HG03095 (cell line): ENCODE data around the gene TAF11L4.
"Not testable (repeated sequence)": the region's sequence is repeated elsewhere in the genome, so short reads cannot be mapped to it uniquely, and the experiment has no call there.

Experiments
- ATAC-seq: cut with Tn5 transposase; IDR thresholded peaks from one replicate; pipeline ENCODE4 v1.9.1; 2021; ENCODE audit warnings: moderate library complexity; ENCODE audit not compliant: unreplicated experiment

The TAF11L4 gene

DNA sequence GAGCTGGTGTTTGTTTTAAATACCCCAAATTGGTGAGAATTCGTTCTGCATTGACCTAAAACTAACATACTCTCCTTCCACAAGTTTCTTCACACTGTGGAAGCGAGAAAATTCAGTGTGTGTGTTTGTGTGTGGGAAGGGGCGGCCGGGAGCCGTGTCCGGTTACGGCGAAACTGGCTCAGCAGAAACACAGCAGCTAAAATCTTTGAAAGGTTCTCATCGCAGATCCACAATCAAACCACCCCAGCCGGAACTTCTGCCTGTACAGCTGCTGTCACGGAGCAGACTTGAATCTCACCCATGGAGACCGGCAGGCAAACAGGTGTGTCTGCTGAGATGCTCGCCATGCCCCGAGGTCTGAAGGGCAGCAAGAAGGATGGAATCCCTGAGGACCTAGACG is at the start of gene TAF11L4:
Gene TAF11L4, plus strand, starts transcription at position 301 of the 400 bp plus-strand sequence.
- ATAC-seq = not testable (repeated sequence)

DNA sequence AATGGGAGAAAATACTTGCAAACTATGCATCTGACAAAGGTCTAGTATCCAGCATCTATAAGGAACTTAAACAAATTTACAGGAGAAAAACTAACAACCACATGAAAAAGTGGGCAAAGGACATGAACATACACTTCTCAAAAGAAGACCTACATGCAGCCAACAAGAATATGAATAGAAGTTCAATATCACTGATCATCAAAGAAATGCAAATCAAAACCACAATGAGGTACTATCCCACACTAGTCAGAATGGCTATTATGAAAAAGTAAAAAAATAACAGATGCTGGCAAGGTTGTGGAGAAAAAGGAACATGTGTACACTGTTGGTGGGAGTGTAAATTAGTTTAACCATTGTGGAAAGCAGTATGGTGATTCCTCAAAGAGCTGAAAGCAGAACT is 46.5 kb upstream of the TAF11L4 start:
- not testable (repeated sequence) for ATAC-seq

DNA sequence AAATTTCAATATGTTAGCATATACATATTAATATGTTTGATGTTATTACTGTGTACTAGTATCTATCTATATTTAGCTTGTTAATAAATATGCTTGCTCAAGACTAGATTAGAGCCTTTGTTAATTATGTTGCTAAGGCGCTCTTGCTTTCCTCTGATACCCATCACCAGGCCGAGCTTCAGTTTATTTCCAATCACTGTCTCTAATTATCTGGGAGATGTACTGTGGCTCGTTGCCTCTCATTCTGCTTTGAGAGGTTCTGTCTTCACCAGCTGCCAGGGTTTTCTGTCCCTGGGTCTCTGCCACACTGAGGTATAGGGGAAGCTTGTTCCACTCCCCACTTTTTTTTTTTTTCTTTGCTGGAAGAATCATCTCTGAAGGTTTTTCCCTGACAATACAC is 44.6 kb upstream of the TAF11L4 start:
- no peak for ATAC-seq

DNA sequence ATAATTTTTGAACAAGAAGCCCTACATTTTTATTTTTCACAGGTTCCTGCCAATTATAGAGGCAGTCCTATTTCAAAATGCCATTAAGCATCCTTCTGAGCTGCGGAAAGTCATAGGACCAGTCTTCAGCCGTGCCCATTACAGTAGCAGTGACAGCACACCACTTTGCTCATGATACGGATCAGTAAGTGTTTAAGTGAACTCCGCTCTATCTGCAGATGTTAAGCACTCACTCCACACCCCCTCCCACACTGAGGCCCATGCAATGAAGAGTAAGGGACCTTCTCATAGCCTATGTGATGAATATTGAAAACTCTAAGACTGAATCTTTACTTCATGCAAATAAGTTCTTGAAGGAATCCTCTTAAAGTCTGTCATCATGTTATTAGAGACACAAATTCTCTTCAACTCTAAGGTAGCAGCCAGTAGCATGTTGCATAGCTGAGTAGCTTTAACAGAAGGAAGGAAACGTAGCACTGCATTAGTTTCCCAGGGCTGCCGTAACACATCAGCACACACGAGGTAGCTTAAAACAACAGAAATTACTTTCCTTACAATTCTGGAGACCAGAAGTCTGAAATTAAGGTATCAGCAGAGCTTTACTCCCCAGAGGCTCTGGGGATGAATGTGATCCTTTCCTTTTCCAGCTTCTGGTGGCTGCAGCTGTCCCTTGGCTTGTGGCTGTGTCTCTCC is 43.9 kb upstream of the TAF11L4 start:
- no peak for ATAC-seq

DNA sequence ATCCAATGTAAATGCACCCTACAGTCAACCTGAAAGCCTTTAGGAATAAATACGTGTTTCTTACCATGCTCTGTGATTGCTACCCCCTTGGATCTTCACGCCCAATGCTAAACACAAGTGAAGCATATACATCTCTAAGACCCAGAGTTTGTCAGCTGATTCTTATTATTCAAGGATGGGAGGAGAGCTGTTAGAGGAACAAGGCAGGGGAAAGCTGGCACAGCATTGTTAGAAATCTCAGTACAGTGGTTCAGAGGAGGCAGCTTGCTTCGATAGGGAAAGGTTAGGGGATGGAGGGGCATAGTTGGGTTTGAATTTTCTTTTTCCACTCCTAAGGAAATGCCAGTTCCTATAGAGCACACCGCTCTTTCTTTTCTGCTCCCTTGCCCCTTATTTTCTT is 40.2 kb upstream of the TAF11L4 start:
- ATAC-seq = no peak

DNA sequence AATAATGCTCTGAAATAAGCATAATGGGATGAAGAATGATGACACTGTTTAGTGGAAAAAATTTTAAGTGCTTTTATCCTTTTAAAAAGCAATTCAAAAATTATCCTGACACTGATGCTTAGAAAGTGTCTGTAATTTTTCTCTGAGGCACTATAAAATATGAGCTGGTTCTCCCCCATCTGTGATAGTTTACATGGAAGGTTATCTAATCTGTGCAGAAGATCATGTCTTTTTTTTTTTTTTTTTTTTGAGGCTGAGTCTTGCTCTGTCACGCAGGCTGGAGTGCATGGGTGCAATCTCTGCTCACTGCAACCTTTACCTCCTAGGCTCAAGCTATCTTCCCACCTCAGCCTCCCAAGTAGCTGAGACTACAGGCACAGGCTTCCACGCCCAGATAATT is 38.8 kb upstream of the TAF11L4 start:
- ATAC-seq = no peak

DNA sequence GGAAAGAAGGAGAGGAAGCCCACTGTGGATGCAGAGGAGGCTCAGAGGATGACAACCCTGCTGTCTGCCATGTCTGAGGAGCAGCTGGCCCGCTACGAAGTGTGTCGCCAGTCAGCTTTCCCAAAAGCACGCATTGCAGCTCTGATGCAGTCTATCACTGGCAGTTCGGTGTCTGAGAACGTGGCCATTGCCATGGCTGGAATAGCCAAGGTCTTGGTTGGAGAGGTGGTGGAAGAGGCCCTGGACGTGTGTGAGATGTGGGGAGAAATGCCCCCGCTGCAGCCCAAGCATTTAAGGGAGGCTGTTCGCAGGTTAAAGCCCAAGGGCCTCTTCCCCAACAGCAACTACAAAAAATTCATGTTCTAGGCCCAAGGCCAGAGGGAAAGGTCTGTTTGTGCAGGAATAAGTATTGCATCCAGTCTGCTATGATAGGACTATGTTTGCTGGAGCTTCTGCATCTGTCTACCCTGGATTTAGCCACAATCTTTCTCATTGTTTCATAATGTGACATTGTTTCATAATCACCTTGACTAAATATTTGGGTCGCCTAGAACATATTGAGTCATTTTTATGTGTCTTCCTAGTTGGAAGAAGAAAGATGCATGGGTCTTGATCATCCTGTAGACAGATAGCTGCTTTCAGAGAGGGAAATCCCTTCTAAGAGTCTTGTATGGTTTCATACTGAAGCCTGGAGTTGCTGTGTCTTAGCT is 35.0 kb upstream of the TAF11L4 start:
- ATAC-seq = not testable (repeated sequence)

DNA sequence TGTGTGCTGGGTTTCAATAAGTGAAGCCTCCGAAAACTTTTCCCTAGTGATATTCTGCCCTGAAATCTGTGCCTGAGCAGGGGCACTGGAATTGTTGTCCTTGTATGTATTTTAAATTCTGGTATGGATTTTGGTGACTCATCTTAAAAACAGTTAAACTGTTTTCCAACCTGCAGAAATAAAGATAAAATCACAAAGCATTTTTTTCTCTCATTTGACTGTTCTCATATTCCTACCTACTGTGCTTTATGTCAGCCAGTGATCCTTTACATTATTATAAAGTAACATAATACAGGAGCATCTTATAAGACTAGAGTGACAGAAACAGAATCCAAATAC is 34.5 kb upstream of the TAF11L4 start:
- ATAC-seq = no peak

DNA sequence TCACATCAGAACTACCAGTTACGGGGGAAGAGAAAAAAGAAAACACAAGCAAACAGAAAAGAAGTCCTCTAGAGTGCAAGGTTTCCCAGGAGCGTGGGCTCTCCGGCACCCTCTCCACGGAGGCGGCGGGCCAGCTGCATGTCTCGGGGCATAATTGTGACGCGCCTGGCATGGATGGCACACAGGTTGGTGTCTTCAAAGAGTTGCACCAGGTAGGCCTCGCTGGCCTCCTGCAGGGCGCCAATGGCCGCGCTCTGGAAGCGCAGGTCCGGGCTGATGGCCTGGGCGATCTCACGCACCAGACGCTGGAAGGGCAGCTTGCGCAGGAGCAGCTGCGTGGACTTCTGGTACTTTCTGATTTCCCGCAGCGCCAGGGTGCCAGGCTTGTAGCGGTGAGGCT is 30.3 kb upstream of the TAF11L4 start:
- not testable (repeated sequence) for ATAC-seq

DNA sequence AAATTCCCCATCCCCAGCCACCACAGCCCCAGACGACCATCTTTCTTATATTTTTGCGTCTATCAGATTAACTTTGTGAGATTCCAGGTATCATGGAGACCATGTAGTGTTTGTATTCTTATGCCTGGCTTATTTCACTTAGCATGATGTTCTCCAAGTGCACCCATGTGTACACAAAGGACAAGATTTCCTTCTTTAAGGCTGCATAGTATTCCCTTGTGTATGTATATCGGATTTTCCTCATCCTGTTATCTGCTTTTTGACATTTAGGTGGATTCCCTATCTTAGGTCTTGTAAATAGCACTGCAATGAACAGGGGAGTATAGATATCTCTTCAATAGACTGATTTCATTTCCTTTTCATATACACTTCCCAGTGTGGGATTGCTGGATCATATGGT is 28.8 kb upstream of the TAF11L4 start:
- no peak for ATAC-seq

DNA sequence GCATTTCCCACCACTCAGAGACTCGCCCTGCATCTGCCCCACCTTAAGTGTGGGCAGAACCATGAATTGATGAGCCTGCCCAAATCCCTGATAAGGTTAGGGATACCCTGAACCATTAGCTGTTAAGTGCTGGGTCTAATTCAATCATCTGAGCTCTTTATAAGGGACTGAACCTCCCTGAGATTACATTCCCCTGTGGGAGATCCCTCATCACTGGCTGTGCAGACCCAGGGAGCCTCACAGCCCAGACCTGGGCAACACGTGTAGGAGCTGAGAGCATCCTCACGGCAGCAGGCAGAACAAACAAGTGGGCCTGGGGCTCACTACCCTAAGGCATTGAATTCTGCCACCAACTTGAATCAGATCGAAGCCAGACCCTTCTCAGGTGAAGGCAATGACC is 24.2 kb upstream of the TAF11L4 start:
- no peak for ATAC-seq

DNA sequence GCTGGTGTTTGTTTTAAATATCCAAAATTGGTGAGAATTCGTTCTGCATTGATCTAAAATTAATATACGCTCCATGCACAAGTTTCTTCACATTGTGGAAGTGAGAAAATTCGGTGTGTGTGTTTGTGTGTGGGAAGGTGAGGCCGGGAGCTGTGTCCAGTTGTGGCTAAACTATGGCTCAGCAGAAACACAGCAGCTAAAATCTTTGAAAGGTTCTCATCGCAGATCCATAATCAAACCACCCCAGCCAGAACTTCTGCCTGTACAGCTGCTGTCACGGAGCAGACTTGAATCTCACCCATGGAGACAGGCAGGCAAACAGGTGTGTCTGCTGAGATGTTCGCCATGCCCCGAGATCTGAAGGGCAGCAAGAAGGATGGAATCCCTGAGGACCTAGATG is 23.7 kb upstream of the TAF11L4 start, which contains the start of gene TAF11L2:
Gene TAF11L2, plus strand, starts transcription at position 301 of the 400 bp plus-strand sequence.
- not testable (repeated sequence) for ATAC-seq

DNA sequence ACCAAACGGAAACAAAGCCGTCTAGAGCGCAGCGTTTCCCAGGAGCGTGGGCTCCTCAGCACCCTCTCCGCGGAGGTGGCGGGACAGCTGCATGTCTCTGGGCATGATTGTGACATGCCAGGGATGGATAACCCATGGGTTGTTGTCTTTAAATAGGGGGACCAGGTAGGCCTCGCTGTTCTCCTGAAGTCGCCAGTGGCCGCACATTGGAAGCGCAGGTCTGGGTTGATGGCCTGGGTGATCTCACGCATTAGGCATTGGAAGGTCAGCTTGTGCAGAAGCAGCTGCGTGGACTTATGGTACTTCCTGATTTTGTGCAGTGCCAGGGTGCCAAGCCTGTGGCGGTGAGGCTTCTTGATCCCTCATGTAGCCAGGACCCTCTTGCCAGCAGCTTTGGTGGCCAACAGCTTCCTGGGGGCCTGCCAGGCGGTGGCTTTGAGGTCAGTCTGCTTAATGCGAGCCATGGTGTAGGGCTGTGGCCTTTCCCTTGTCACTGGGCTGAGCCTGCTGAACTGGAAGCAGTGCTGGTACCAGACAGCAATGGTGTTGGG is 9.8 kb upstream of the TAF11L4 start:
- no peak for ATAC-seq

DNA sequence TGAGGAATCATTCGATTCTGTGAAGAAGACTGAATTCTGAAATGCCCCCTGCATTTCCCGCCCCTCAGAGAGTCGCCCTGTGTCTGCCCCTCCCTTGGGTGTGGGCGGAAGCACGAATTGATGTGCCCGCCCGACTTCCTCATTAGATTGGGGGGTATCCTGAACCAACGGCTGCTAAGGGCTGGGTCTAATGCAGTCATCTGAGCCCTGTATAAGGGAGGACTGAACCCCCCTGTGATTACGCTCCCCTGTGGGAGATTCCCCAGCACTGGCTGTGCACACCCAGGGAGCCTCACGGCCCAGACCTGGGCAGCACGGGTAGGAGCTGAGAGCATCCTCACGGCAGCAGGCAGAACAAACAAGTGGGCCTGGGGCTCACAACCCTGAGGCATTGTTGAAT is 4.1 kb upstream of the TAF11L4 start:
- ATAC-seq = not testable (repeated sequence)

DNA sequence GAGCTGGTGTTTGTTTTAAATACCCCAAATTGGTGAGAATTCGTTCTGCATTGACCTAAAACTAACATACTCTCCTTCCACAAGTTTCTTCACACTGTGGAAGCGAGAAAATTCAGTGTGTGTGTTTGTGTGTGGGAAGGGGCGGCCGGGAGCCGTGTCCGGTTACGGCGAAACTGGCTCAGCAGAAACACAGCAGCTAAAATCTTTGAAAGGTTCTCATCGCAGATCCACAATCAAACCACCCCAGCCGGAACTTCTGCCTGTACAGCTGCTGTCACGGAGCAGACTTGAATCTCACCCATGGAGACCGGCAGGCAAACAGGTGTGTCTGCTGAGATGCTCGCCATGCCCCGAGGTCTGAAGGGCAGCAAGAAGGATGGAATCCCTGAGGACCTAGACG is 3.5 kb upstream of the TAF11L4 start, which contains the start of gene TAF11L3:
Gene TAF11L3, plus strand, starts transcription at position 301 of the 400 bp plus-strand sequence.
- ATAC-seq = not testable (repeated sequence)

DNA sequence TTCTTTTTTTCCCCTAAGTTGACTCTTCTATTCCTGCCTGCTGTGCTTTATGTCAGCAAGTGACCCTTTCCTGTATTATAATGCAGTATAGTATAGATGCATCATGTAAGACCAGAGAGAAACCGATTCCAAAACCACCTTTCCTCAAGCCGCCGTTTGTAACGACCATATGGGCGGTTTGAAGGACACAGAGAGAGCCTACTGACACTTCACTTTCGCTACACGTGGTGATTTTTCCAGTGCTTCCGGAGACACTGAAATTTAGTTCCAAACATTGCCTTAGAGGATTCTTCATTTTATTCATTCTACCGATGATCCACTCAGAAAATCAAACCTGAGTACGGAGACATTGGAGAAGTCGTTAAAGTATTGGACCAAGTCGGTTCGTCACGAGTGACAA is 2.1 kb upstream of the TAF11L4 start:
- not testable (repeated sequence) for ATAC-seq

DNA sequence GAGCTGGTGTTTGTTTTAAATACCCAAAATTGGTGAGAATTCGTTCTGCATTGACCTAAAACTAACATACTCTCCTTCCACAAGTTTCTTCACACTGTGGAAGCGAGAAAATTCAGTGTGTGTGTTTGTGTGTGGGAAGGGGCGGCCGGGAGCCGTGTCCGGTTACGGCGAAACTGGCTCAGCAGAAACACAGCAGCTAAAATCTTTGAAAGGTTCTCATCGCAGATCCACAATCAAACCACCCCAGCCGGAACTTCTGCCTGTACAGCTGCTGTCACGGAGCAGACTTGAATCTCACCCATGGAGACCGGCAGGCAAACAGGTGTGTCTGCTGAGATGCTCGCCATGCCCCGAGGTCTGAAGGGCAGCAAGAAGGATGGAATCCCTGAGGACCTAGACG is 3.3 kb downstream of the TAF11L4 start, which contains the start of gene TAF11L5:
Gene TAF11L5, plus strand, starts transcription at position 301 of the 400 bp plus-strand sequence.
- not testable (repeated sequence) for ATAC-seq

DNA sequence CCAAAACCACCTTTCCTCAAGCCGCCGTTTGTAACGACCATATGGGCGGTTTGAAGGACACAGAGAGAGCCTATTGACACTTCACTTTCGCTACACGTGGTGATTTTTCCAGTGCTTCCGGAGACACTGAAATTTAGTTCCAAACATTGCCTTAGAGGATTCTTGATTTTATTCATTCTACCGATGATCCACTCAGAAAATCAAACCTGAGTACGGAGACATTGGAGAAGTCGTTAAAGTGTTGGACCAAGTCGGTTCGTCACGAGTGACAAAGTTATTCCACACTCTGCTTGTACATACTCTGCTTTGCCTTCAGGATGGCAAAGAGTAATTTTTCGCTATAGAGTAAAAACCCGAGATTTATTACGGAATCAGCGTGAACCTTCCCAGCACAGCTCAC is 4.9 kb downstream of the TAF11L4 start:
- ATAC-seq = not testable (repeated sequence)

DNA sequence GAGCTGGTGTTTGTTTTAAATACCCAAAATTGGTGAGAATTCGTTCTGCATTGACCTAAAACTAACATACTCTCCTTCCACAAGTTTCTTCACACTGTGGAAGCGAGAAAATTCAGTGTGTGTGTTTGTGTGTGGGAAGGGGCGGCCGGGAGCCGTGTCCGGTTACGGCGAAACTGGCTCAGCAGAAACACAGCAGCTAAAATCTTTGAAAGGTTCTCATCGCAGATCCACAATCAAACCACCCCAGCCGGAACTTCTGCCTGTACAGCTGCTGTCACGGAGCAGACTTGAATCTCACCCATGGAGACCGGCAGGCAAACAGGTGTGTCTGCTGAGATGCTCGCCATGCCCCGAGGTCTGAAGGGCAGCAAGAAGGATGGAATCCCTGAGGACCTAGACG is 6.8 kb downstream of the TAF11L4 start, which contains the start of gene TAF11L6:
Gene TAF11L6, plus strand, starts transcription at position 301 of the 400 bp plus-strand sequence.
- not testable (repeated sequence) for ATAC-seq
